ENCODE results near the gene RNF115.
"Not testable (repeated sequence)": the region's sequence is repeated elsewhere in the genome, so short reads cannot be mapped to it uniquely, and the experiment has no call there.

Gene RNF115

DNA sequence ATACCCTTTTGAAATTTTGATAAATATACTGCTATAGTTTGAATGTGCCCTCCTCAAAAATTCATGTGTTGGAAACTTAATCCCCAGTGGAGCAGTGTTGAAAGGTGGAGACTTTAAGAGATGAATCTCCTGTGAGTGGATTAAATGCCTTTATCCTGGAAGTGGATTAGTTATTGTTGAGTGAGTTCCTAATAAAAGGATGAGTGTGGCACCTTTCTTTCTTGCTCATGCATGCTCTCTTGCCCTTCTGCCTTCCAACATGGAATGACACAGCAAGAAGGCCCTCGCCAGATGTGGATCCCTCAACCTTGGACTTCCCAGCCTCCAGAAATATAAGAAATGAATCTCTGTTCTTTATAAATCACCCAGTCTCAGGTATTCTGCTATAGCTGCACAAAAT, 52.8 kb downstream of the RNF115 start:
- no peak for DNase-seq

GRCh38 chr1:145768004-145768403, 55.9 kb downstream of the RNF115 start:
- DNase-seq, result not testable (repeated sequence)

- not testable (repeated sequence) for DNase-seq
Measured at GRCh38 chr1:145766926-145767325, 57.0 kb downstream of the RNF115 start.

- DNase-seq, result peak; percentile 9
Measured at GRCh38 chr1:145765585-145766360, 58.1 kb downstream of the RNF115 start.

DNA sequence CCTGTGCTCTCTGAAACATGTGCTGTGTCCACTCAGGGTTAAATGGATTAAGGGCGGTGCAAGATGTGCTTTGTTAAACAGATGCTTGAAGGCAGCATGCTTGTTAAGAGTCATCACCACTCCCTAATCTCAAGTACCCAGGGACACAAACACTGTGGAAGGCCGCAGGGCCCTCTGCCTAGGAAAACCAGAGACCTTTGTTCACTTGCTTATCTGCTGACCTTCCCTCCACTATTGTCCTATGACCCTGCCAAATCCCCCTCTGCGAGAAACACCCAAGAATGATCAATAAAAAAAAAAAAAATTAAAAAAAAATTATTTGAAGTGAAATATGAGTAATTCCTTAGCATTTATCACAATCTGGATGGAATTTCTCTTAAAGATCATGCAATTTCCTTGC, 58.8 kb downstream of the RNF115 start:
- not testable (repeated sequence) for DNase-seq

DNA sequence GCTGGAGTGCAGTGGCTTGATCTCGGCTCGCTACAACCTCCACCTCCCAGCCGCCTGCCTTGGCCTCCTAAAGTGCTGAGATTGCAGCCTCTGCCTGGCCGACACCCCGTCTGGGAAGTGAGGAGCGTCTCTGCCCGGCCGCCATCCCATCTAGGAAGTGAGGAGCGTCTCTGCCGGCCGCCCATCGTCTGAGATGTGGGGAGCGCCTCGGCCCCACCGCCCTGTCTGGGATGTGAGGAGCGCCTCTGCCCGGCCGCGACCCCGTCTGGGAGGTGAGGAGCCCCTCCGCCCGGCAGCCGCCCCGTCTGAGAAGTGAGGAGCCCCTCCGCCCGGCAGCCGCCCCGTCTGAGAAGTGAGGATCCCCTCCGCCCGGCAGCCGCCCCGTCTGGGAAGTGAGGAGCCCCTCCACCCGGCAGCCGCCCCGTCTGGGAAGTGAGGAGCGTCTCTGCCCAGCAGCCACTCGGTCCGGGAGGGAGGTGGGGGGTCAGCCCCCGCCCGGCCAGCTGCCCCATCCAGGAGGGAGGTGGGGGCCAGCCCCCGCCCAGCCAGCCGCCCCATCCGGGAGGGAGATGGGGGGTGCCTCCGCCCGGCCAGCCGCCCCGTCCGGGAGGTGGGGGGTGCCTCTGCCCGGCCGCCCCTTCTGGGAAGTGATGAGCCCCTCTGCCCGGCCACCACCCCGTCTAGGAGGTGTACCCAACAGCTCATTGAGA, 59.5 kb downstream of the RNF115 start:
- not testable (repeated sequence) for DNase-seq

- DNase-seq, result not testable (repeated sequence)
Measured at GRCh38 chr1:145762001-145762400, 61.9 kb downstream of the RNF115 start.

- DNase-seq, result not testable (repeated sequence)
Measured at GRCh38 chr1:145761498-145761897, 62.4 kb downstream of the RNF115 start.

DNA sequence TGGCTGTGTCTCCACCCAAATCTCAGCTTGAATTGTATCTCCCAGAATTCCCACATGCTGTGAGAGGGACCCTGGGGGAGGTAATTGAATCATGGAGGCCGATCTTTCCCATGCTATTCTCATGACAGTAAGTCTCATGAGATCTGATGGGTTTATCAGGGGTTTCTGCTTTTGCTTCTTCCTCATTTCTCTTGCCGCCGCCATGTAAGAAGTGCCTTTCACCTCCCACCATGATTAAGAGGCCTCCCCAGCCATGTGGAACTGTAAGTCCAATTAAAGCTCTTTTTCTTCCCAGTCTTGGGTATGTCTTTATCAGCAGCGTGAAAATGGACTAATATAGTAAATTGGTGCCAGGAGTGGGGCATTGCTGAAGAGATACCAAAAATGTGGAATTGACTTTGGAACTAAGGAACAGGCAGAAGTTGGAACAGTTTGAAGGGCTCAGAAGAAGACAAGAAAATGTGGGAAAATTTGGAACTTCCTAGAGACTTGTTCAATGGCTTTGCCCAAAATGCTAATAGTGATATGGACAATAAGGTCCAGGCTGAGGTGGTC, 63.4 kb downstream of the RNF115 start:
- DNase-seq, result not testable (repeated sequence)

DNA sequence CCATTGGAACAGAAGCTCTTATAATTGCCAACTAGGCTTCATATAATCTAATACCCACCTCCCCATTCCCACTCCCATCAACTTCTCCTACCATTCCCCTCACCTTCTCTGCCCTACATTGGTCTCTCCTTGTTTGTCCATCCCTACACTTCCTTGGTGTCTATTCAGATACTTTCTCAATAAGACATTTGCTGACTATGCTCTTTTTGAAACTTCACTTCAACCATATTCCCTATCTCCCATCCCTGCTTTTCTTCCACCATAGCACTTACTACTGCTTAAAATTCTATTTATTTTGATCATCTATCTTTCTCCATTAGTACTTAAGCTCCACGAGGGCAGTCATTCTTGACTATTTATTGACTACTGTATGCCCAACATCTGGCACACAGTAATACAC, 64.2 kb downstream of the RNF115 start:
- no peak for DNase-seq

DNA sequence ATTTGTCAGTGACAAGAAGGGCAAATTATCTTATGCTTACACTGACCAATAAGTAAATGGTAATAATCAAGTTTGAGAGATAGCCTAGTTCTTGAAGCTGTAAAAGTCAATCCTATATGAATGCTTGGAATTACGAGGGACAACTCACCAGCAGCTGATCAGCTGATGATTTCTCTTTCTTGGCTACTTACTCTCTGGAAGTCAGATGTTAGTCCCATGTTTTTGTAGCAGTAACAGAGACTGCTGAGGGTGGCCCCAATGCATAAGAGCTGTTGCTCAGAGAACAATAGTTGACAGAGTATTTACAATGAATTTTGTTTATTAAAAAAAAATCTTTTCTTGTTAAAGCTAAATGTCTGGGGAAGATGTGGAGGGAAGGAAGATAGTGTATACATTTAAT, 65.3 kb downstream of the RNF115 start:
- no peak for DNase-seq

- DNase-seq, result no peak
Measured at GRCh38 chr1:145758116-145758515, 65.8 kb downstream of the RNF115 start.

- no peak for DNase-seq
Measured at GRCh38 chr1:145757420-145757819, 66.5 kb downstream of the RNF115 start.

- no peak for DNase-seq
Measured at GRCh38 chr1:145751491-145752037, 72.3 kb downstream of the RNF115 start.

- no peak for DNase-seq
Measured at GRCh38 chr1:145750426-145750825, 73.5 kb downstream of the RNF115 start.

DNA sequence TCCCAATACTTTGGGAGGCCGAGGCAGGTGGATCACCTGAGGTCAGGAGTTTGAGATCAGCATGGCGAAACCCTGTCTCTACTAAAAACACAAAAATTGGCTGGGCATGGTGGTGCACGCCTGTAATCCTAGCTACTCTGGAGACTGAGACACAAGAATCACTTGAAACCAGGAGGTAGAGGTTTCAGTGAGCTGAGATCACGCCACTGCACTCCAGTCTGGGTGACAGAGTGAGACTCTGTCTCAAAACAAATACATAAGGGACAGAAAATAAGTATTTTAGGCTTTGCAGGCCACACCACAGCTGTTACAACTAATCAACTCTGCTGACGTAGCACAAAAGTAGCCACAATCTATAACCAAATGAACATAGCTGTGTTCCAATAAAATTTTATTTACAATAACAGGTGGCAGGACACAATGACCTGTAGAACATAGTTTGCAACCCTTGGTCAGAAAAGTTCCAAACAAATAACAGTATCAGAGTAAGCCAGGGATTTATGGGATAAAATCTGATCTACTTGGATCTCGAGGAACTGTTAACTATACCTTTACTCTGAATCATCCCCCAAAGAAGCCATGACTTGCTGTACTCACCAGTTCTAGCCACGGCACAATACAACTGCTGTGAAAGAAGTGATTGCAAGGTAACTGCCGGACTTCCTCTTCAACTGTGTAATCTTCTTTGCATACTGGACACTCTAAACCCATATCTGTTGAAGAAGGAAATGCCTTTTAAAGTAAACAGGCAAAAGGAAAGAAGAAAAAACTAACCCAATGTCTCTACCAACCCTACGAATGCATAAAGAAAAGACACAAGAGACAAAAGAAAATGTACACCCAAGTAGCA, 76.3 kb downstream of the RNF115 start:
- no peak for DNase-seq

DNA sequence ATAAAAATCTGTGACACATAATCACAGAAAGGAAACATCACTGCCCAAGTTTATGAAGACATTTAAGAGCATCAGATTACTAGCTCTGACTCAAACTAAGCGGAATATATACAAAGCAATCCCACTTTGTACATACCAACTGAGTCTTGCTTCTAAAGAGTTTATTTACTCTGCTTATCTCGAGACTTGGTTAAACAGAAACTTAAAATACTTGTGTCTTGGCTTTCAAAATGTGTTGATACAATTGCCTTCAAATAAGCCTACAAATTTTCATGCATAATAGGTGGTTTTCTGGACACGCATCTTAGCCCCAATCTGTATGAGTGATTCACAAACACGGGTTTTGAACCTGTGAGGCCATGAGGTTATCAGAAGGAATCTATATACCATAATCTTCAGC, 83.6 kb downstream of the RNF115 start:
- no peak for DNase-seq

DNA sequence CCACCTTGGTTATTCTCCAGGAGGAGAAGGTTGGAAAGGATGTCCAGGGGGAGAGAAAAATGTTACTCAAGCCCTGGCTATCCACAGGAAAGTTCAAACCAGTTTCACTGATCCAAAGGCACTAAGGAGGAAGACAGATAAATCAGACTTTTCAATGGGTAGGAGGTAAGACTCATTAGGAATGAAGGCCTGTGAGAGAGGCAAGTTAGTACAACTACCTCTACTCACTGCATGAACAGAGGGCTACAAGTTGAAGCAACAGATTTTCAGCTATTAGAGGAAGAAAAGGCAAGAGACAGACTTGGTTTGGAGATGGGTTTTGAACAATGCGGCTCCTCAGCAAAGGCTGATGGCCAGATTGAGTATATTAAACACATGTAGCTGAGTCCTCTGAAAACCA, 87.7 kb downstream of the RNF115 start:
- no peak for DNase-seq

DNA sequence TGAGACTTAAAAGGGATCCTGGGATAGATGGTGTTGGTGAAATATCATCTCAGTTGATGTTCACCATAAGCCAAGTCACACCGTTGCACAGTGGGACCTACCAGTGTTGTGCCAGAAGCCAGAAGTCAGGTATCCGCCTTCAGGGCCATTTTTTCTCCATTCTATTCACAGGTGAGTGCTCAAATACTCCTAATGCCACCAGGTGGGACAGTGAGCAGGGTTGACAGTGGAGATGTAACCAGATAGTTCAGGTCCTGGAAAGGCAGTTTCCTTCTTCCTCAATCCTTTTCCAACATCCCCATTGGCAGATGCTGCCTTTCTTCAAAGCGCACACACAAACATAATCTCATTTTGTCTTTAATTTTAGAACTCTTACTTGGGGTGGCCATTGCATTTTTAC, 93.0 kb downstream of the RNF115 start:
- DNase-seq, result no peak

DNA sequence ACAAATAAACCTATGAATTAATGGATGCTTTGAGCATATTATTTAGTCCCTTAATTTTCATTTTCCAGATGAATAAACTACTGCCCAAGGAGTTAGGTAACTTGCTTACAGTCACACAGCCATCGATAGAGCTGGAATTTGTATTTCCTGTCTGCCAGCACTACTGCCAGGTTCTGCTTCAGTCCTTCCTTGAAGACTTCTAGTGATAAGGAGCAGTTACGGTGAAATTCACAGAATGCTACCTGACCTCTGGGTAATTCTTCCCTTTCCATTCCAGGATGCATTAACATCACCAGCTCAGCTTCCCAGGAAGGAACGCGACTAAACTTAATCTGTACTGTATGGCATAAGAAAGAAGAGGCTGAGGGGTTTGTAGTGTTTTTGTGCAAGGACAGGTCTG, 93.4 kb downstream of the RNF115 start:
- DNase-seq, result no peak

DNA sequence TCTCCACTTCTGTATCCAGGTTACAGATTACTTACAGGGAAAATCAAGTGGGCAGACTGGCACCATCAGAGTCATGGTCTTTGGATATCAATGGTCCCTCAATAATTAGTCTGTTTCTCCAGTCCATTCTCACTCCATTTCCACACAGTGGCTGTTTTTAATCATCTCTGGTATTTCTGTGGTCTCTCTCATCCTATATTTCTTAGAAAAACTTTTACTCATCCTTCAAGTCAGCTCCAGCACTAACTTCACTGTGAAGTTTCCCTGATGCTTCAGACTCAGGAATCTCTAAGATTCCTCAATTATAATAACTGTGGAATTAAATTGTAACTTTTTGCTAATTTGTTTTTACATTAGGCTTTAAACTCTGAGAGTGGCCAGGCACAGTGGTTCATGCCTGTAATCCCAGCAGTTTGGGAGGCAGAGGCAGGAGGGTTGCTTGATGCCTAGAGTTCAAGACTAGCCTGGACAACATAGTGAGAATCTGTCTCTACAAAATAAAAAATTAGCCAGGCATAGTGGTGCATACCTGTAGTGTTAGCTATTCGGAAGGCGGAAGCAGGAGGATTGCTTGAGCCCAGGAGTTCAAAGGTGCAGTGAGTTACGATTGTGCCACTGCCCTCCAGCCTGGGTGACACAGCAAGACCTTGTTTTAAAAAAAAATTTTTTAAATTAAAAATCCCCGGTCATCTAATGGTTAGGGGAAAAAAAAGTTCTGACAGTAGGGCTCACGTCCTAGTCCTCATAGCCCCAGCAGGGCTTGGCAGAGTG, 94.0 kb downstream of the RNF115 start:
- no peak for DNase-seq

DNA sequence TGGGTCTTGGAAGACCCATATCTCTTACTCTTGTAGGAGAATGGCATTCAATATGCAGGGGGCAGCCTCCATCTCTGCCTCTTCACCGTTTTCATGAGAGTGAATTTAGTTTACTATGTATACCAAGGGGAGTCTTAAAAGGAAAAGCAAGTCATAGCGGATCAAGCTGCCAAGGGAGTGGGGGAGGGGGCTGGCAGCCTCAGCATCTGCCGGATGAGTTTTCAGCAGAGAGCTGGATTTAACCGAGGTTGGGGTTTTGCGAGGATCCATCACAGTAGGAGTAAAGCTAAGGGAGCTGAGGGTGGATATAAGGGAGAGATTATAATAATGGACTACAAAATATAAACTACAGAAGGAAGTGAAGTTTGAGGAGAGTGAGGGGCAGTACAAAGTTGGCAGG, 94.7 kb downstream of the RNF115 start:
- DNase-seq, result no peak

Measured in NCI-H510A treated with DMSO at 0.1 percent for 48 hours (cell line).